Stimulated activated CD8-positive, alpha-beta memory T cell treated with anti-CD3 and anti-CD28 coated beads, Interleukin-7, amount 100 ng/mL, for 48 hours (primary cell): ENCODE data around the gene AGTRAP.

Experiments used
- DNase-seq, 2 donors: peaks; one replicate each; pipeline ENCODE4 v3.0.0-alpha.2; 2020; ENCODE audit warnings: low read depth in 1 of 2; ENCODE audit errors: extremely low read depth in 1 of 2

AGTRAP gene

DNA sequence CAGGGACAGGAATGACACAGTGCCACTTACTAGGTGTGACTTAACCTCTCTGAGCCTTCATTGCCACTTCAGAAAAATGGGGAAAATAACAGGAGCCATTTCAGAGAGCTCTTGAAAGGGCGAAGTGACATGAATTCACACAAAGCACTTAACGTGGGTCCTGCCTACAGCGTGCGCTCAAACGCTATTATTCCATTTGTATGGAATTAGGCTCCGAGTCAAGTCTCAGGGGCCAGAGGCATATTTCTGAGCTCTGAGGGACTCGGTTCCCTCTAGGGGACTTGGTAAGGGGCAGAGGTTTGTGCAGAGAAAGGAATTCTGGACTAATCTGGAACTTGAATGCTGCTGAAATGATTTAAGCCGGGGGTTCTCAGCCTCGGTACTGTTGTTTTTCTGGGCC lies 30.3 kb upstream of the AGTRAP start:
- DNase-seq, result no peak

DNA sequence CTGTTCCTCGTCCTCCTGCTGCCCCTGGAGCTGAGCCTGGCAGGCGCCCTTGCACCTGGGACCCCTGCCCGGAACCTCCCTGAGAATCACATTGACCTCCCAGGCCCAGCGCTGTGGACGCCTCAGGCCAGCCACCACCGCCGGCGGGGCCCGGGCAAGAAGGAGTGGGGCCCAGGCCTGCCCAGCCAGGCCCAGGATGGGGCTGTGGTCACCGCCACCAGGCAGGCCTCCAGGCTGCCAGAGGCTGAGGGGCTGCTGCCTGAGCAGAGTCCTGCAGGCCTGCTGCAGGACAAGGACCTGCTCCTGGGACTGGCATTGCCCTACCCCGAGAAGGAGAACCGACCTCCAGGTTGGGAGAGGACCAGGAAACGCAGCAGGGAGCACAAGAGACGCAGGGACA lies 29.6 kb upstream of the AGTRAP start:
- DNase-seq, result no peak

DNA sequence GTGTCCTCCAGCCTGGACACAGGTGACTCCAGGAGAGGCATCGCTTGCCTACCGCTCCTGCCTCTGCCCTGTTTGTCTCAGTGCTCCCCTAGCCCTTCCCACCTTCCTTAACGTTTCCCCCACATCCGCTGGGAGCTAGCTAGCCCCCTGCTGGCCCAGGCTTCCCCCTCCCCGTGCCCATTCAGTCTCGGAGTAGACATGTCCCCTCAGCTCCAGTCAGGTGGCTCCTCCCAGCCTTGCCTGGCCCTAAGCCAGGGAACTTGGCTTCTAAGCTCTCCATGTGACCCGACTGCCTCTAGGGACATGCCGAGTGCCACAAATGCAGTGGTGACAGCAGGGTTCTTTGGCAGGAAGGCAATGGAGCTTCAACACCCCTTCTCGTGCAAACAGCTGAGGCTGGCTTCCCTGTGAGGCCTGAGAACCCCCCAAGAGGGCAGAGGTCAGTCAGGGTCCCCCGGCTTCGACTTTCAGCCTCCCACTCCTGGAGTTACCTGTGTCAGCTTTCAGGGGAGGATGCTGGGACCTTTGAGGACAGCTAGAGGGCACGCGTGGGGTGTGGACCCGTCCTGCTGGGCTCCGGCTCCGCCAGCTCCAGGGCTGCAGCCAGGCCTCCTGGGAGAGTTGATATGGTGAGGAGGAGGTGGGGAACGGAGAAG lies 28.2 kb upstream of the AGTRAP start:
- no peak for DNase-seq

DNA sequence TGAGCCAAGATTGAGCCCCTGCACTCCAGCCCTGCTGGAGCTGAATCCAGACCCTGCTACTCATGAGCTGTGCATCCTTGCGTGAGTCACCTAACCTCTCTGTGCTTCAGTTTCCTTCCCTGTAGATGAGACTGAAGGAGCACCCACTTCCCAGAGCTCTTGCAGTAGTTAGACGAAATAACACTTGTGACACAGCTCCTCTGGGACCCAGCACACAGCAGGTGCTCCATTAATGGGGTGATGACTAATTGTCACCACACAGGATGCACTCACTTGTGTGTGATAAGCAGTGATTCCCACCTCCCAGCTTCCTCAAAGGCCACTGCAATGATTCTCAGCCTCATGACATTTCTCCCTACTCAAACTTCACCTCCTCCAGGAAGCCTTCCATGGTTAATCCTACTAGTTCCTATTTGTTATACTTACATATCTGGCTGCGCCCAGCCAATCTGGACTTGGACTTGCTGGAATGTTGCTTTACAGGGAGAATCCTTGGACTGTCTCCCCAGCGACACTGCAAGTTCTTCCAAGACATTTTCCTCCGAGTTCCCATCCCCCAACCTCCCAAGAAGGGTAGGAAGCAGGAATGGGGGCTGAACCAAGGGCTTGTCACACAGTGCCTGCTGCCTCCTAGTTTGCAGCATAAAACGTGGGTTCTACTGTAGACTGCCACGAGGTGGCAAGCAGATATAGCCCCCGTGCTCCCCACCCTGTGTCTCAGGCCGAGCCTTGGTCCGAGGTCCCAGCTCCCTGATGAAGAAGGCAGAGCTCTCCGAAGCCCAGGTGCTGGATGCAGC lies 27.2 kb upstream of the AGTRAP start:
- DNase-seq, result no peak

DNA sequence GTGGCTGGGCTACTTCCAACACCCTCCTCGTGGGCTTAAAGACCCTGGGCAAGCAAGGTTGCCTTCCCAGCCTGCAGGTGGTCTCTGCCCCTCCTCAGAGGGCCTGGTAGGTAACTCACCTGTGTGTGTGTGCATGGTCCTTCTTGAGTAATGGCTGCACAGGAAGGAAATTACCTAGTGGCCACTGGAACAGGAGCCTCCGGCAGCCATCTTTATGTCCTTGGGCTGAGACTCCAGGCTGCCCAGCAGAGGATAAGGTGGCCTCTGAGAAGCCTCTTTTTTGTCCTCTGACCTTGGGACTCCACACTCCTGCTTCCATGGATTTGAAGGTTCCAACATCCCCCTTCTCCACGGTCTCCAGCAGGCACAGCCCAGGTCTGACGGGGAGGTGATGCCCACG lies 24.4 kb upstream of the AGTRAP start:
- no peak for DNase-seq

DNA sequence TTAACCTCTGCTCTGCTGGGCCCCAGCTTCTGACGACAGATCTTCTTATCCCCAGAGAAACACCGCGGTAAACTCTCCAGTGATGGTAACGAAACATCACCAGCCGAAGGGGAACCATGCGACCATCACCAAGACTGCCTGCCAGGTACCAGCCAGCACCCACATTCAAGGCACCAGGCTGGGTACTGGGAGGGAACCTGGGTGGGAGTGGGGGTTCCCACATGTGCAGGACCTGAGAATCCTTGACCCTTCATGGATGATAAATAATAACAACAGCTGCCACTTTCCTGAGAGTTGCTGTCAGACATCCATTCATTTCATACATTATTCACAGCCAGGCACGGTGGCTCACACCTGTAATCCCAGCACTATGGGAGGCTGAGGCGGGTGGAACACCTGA lies 23.7 kb upstream of the AGTRAP start:
- DNase-seq, result no peak

DNA sequence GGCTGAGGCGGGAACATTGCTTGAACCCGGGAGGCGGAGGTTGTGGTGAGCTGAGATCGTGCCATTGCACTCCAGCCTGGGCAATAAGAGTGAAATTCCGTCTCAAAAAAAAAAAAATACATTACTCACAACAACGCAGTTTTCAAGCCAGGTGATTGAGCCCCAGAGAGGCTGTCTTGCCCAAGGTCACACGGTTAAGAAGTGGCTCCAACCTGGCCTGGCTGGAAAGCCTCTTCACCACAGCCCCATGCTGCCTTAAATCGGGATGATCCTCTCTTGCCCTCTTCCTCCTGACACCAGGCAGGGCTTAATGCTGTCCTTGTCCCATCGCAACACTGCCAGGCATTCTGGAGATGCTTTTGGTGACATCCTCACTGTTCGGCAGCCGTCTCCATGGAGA lies 22.8 kb upstream of the AGTRAP start:
- no peak for DNase-seq

DNA sequence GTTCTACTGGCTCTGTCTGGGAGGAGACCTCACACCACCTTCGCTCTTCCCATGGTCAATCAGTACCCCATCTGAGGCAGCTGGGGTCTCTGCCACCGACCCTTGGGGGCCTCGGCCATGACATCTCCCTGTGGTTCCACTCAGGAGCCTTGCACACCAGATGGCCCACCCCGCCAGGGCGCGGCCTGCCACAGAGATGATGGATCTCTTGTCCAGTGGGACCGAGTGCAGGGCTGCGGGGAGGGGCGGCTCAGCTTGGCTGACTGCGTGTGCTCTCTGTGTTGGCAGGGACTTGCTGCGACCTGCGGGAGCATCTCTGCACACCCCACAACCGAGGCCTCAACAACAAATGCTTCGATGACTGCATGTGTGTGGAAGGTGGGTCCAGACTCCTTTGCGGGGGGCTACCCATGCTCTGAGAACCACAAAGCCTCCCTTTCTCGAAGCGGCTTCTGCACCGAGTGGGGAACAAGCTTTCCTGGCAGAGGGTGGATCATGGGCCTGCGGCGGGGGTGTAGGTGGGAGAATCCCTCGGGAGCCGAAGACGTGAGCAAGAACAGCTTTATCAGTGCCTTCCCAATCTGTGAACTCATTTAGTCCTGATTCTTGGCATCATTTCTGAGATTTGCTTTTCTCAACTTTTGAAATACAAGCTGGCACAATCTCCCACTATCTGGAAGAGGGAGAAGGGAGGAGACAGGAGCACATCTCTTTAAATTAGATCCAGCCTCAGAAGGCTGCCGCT lies 20.9 kb upstream of the AGTRAP start:
- no peak for DNase-seq

DNA sequence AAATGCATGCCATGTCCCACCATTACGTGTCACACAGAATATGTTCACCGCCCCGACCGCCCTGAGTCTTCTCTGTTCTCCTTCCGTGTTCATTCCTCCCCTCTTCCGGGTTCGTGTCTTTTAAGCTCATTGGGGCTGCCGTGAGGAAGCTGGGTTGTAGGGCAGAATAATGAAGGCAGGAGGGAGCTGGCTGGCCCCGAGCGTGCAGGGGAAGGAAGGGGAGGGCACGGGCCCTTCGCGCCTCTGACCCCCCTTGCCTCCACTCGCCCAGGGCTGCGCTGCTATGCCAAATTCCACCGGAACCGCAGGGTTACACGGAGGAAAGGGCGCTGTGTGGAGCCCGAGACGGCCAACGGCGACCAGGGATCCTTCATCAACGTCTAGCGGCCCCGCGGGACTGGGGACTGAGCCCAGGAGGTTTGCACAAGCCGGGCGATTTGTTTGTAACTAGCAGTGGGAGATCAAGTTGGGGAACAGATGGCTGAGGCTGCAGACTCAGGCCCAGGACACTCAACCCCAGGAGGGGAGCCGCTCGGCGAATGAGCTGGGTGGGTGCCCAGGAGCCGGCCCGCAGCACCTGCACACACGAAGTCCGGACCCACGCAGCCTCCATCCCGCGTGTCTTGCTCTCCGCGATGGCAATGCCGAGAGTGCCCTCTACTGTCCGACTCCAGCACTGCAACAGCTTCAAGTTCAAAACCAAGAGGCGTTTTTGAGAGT lies 16.5 kb upstream of the AGTRAP start:
- DNase-seq, result peak; percentile 42 to 63

DNA sequence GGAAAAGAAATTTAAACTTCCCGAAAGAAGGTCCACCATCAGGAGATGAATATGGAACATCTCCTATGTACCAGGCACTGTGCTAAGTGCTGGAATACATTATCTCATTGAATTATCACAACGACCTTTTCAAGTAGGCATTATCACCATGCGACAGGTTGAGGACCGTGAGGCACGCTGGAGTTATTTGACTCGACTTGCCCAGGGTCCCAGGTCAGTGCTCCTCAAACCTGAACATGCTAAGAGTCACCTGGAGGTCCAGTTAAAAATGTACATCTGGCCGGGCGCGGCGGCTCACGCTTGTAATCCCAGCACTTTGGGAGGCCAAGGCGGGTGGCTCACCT lies 15.9 kb upstream of the AGTRAP start:
- no peak for DNase-seq

DNA sequence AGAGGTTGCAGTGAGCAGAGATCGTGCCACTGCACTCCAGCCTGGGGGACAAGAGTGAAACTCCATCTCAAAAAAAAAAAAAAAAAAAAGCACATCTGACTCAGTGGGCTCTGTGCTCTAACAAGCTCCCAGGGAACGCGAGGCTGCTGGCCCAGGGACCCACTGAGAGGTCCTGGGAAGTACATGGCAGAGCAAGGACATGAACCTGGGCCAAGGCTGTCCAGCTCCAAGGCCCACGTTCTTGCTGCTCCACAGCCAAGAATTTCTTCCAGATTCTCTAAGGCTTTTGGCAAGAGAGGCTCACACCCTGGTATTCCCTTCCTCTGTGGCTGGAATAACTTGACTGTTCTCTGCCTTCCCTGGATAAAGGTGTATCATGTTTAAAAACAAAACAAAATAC lies 15.4 kb upstream of the AGTRAP start:
- DNase-seq, result no peak

DNA sequence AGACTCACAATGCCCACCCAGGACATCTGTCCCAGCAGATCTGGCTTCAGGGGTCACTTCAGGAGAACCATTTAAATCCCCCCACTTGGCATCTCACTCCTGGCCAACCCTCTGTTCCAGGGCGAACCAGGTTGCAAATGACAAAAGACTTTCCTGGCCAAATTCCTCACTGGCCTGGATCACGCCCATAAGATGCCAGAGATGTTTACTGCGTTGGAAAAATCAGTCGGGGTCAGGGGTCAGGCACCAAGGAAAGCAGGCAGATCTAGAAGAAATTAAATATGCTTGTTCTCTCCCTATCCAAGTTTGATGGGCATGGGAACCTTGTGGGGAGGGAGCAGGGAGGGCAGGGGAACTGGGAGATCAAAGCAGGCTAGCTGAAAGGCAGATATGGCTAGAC lies 14.6 kb upstream of the AGTRAP start:
- DNase-seq, result no peak

DNA sequence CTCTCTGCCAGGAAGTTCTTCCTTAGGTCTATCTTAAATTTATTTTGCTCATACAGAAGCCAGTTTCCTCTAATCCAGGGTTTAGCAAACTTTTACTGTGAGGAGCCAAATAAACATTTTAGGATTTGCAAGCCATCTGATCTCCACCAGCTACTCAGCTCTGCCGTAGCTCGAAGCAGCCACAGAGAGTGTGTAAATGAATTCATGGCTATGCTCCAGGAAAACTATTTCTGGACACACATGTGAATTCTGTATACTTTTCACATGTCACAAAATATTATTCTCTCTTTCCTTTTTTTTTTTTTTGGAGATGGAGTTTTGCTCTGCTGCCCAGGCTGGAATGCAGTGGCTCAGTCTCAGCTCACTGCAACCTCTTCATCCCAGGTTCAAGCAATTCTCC lies 13.4 kb upstream of the AGTRAP start:
- no peak for DNase-seq

DNA sequence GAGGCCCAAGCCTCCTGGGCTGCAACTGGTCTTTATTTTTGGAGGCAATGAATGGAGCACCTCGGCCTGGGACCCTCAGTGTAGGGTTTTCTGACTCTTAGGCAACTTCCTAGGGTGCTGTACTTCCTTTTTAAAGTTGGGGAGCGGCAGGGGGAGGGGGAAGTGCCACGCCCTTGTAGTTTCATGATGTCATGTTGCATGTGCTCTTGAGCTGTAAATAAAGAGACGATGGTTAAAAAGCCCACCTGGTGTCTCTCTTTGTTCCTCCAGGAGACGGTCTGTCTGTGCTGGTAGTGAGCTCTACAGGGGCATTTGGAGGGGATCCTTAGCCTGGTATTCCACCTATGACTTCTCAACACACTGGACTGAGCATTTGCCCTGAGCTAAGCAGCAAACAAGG lies 10.3 kb upstream of the AGTRAP start:
- no peak for DNase-seq

DNA sequence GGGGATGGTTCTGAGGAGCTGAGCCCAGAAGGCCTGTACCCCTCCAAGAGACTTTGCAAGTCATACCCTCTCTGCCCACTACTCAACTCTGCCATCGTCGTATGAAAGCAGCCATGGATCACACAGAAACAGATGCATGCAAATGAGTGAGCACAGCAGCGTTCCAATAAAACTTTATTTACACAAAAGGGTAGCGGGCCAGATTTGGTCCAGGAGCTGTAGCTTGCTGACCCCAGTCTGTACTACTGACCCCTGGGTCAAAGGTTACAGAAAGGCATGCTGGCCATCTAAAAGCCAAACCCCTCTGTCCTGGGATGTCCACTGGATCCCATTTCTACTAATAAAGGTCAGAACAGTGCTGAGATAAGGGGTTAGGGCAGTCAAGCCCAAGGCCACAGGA lies 8.8 kb upstream of the AGTRAP start:
- no peak for DNase-seq

DNA sequence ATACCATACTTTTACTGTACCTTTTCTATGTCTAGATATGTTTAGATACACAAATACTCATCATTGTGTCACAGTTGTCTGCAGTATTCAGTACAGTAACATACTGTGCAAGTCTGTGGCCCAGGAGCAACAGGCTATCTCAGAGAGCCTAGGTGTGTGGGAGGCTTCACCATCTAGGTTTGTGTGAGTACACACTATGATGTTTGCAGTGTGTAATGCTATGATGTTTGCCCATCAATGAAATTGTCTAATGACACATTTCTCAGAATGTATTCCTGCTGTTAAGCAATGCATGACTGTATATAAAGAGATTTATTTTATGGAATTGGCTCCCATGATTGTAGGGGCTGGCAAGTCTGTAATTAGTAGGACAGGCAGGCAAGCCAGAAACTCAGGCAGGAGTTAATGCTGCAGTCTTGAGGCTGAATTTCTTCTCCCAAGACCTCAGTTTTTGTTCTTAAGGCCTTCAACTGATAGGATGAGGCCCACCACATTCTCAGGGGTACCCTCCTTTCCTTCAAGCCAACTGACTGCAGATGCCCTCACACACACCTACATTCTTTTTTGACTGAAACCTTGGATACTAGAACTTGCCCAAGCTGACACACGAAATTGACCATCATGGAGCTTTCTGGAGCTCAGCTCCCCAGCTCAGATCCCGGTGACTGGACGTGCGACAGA lies 7.7 kb upstream of the AGTRAP start:
- DNase-seq, result no peak

DNA sequence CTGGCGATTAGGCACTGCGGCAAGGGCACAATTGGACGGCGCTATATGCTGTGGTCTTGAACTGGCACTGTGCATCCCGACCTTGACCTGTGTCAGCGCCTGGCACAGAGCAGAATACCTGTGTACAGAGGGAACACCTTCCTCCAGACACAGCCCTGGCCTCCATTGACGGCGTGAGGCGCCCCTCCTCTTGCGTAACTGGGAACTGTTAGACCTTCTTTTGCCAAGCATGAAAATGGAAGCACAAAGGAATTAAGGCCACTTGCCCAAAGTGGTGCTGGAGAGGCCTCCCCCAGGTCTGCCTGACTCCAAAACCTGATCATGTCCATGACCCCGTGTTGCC lies 6.8 kb upstream of the AGTRAP start:
- DNase-seq, result no peak

DNA sequence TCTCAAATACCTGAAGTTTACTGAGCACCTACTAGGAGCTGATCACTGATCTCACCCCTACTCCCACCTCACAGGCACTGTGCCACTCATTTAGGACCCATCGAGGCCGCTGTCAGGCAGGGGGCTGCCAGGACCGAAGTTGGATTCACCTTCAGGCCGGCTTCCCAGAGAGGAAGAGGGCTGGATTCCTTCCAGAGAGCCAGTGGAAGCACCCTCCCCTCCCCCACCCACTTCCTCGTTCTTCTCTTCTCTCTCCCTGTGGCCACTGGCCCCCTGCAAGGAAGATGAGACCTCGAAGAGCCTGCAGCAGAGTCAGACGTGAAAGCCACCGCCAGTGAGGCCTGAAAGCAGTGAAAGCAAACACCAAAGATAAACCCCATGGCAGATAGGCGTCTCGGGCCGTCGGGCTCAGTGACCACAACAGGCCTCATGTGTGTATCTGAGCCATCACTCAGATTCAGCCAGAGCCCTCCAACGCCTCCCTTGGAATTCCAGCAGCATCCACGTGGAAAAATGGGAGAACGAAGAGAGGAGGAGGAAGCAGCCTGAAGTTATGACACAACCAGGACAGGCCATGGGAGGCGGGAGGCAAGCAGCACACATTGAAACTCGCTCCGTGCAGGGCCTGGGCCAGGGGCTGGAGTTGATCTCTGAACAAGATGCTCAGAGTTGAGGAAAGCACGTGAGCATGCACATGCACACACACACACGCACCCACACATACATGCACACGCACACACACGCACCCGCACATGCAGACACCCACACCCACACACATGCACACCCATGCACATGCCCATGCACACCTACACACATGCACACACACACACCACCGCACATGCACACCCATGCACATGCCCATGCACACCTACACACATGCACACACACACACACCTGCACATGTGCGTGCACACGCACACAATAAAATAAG lies 6.2 kb upstream of the AGTRAP start:
- DNase-seq, result no peak

DNA sequence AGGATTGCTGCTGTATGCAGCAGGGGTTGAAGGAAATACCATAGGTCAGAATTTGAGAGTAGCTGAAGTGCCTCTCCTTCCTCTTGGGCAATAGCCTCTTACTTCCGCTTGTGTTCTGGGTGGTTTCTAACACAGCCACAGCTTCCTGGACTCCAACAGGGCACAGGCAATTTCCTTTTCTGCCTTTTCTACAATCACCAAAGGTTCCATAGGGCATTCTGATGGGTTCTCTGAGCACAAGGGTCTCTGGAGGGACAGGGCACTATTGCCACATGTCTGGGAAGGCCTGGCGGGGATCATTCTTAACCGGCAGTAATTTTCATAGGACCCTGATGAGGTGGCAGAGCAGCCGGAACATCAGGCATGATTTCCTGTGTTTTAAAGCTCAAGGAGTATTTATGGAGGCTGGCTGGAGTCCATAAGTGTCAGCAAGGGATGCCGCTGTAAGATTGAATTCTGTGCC lies 5.5 kb upstream of the AGTRAP start:
- DNase-seq, result no peak
